ENCODE results near the gene MRPS2.
A peak's percentile ranks its signal among the peaks of the same experiment; 100 is the strongest.
"Not testable (repeated sequence)": the region's sequence is repeated elsewhere in the genome, so short reads cannot be mapped to it uniquely, and the experiment has no call there.

Gene MRPS2

GRCh38 chr9:135531096-135531495 is 30.6 kb downstream of the MRPS2 start:
- no peak for DNase-seq (ENCODE audit: low spot score)

- no peak for DNase-seq (ENCODE audit: low spot score)
Measured at GRCh38 chr9:135533113-135533512, 32.6 kb downstream of the MRPS2 start.

- no peak for DNase-seq (ENCODE audit: low spot score)
Measured at GRCh38 chr9:135533674-135534073, 33.2 kb downstream of the MRPS2 start.

DNA sequence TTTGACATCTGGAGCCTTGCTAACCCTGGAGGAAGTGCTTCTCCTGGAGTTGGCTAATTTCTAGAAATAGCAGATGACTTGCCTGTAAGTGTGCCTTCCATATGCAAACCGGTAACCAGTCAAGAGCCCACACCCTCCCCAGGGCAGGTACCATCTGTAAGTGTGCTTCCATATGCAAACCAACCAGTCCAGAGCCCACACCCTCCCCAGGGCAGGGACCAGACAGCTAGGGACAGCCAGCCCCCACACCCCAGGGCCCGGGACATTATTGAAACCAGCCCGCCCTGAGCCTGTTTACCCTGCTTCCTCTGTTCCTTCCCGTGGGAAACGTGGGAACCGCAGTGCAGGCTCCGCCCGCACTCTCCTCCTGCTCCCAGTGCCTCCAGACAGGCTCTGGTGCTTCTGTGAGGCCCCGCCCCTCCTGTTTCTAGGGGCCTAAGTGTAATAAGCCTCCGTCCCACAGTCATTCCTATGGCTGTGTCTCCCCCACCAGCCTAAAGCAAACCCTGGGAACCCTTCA is 33.8 kb downstream of the MRPS2 start:
- not testable (repeated sequence) for DNase-seq (ENCODE audit: low spot score)

- DNase-seq (ENCODE audit: low spot score): not testable (repeated sequence)
Measured at GRCh38 chr9:135534826-135535225, 34.3 kb downstream of the MRPS2 start.

- DNase-seq (ENCODE audit: low spot score): not testable (repeated sequence)
Measured at GRCh38 chr9:135535631-135536030, 35.1 kb downstream of the MRPS2 start.

DNA sequence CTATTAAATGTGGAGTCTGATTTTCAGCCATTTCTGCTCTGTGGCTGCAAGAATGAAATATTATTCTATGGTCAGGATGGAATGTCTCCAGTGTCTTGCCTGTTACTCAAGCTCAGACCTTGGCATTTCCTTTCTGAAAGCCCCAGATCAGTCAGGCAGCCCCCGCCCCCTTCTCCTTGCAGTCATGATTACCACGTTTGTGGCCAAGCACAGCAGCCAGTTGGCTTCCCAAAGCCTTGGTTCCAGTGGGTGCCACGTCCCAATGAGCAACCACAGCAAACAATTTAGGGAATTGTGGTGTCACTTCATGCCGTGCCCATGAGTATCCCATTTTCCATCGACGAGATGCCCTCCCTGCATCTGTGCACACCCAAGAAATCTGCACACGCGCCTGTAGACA is 35.7 kb downstream of the MRPS2 start:
- DNase-seq (ENCODE audit: low spot score): no peak

GRCh38 chr9:135543262-135543894 is 42.9 kb downstream of the MRPS2 start:
- peak; percentile 68 for DNase-seq (ENCODE audit: low spot score)

- no peak for DNase-seq (ENCODE audit: low spot score)
Measured at GRCh38 chr9:135544981-135545635, 44.6 kb downstream of the MRPS2 start.

GRCh38 chr9:135545646-135546176 is 45.2 kb downstream of the MRPS2 start, which contains the start of gene OBP2A:
Gene OBP2A, plus strand, starts transcription at chr9:135546126. Its CDS starts 55 bp downstream, at chr9:135546181.
- not testable (repeated sequence) for DNase-seq (ENCODE audit: low spot score)

GRCh38 chr9:135546792-135547617 is 46.5 kb downstream of the MRPS2 start:
- DNase-seq (ENCODE audit: low spot score): not testable (repeated sequence)

GRCh38 chr9:135547756-135548736 is 47.6 kb downstream of the MRPS2 start:
- DNase-seq (ENCODE audit: low spot score): no peak

GRCh38 chr9:135549478-135550343 is 49.2 kb downstream of the MRPS2 start:
- DNase-seq (ENCODE audit: low spot score): not testable (repeated sequence)

GRCh38 chr9:135550344-135550918 is 49.9 kb downstream of the MRPS2 start:
- DNase-seq (ENCODE audit: low spot score): no peak

- DNase-seq (ENCODE audit: low spot score): no peak
Measured at GRCh38 chr9:135551031-135551430, 50.5 kb downstream of the MRPS2 start.

GRCh38 chr9:135551456-135551855 is 51.0 kb downstream of the MRPS2 start:
- no peak for DNase-seq (ENCODE audit: low spot score)

GRCh38 chr9:135552021-135552697 is 51.7 kb downstream of the MRPS2 start:
- DNase-seq (ENCODE audit: low spot score): no peak

GRCh38 chr9:135552698-135553171 is 52.3 kb downstream of the MRPS2 start:
- no peak for DNase-seq (ENCODE audit: low spot score)

Measured in SW480 (cell line).